H1 (cell line): ENCODE measurements around the gene SLC28A2. TPM values are rescaled to one million over a fixed set of nuclear protein-coding genes. Genes with fewer than 3 reads are reported as not detected.

ENCODE experiments used
- CTCF ChIA-PET: fragments of 300-600 bp; sonication (Branson Sonifier 250); formaldehyde crosslinking; loops from one replicate; lab custom pipeline; 2021; ENCODE audit not compliant: partially characterized antibody; lab: Charles Lee
- POLR2A ChIA-PET: fragments of 300-600 bp; sonication (Branson Sonifier 250); formaldehyde crosslinking; loops from one replicate; lab custom pipeline; 2021; ENCODE audit warnings: inconsistent platforms; ENCODE audit not compliant: partially characterized antibody; lab: Charles Lee
- DNase-seq, 2 experiments: peaks; one replicate each; pipeline versions ENCODE4 v3.0.0 to v3.0.0-alpha.2; 2010 to 2022; ENCODE audit warnings: low spot score in 2 of 2, low read depth in 1 of 2, mixed read lengths in 1 of 2
- FAIRE-seq: peaks from 2 replicates; lab custom pipeline; 2011; peaks lifted over from hg19 to GRCh38; lab: Jason Lieb, UNC
- H2AFZ ChIP-seq: 2 replicates; pipeline ENCODE4 v1.8.1; 2012; ENCODE audit warnings: low read length, inconsistent platforms
- H2AK5ac ChIP-seq: 2 replicates; pipeline ENCODE4 v1.6.1; 2013; ENCODE audit warnings: low read depth, low read length
- H2BK120ac ChIP-seq: replicated peaks from 2 replicates; pipeline ENCODE3; 2013; ENCODE audit warnings: low read depth, low read length, inconsistent platforms
- H2BK12ac ChIP-seq: 2 replicates; pipeline ENCODE4 v1.6.1; 2013; ENCODE audit warnings: low read depth, low read length
- H2BK15ac ChIP-seq: 2 replicates; pipeline ENCODE4 v1.6.1; 2013; ENCODE audit warnings: low read length
- H2BK20ac ChIP-seq: 2 replicates; pipeline ENCODE4 v1.6.1; 2013; ENCODE audit warnings: low read length
- H2BK5ac ChIP-seq: 2 replicates; pipeline ENCODE4 v1.6.1; 2013; ENCODE audit warnings: low read depth, low read length
- H3K14ac ChIP-seq: 2 replicates; pipeline ENCODE4 v1.6.1; 2013; ENCODE audit warnings: inconsistent platforms; ENCODE audit not compliant: insufficient read length
- H3K18ac ChIP-seq: 2 replicates; pipeline ENCODE4 v1.6.1; 2013; ENCODE audit warnings: low read length; ENCODE audit errors: extremely low read depth
- H3K23ac ChIP-seq: 2 replicates; pipeline ENCODE4 v1.6.1; 2013; ENCODE audit warnings: inconsistent platforms; ENCODE audit not compliant: insufficient read length
- H3K23me2 ChIP-seq: 2 replicates; pipeline ENCODE4 v1.6.1; 2013; ENCODE audit warnings: low read depth, low read length
- H3K27ac ChIP-seq: 2 replicates; pipeline ENCODE4 v1.6.1; 2011; ENCODE audit warnings: low read depth, low read length, inconsistent platforms
- H3K27me3 ChIP-seq, 4 experiments: replicated peaks in 1 of 4; 1 replicate in 1 of 4; 2 replicates in 3 of 4; pipeline versions ENCODE4 v1.6.1 to v1.8.1; 2011 to 2013; ENCODE audit warnings: low read length in 3 of 4, mild to moderate bottlenecking in 3 of 4, inconsistent platforms in 2 of 4, mixed read lengths in 2 of 4, moderate library complexity in 1 of 4; ENCODE audit not compliant: control insufficient read depth in 3 of 4, insufficient read depth in 3 of 4; ENCODE audit errors: extremely low read depth in 1 of 4
- H3K36me3 ChIP-seq, 4 experiments: 2 replicates each; pipeline versions ENCODE4 v1.6.1 to v1.8.1; 2011 to 2013; ENCODE audit warnings: mild to moderate bottlenecking in 4 of 4, low read length in 3 of 4, moderate library complexity in 2 of 4, control low read depth in 1 of 4, inconsistent platforms in 1 of 4; ENCODE audit not compliant: insufficient read depth in 4 of 4, control insufficient read depth in 2 of 4
- H3K4ac ChIP-seq: replicated peaks from 2 replicates; pipeline ENCODE3; 2013; ENCODE audit warnings: low read length, low read depth, mixed read lengths, inconsistent platforms; ENCODE audit not compliant: insufficient read length
- H3K4me1 ChIP-seq, 4 experiments: replicated peaks in 1 of 4; 1 replicate in 1 of 4; 2 replicates in 3 of 4; pipeline versions ENCODE4 v1.6.1 to v1.8.1; 2011 to 2013; ENCODE audit warnings: low read length in 3 of 4, inconsistent platforms in 2 of 4, mixed read lengths in 1 of 4; ENCODE audit not compliant: insufficient read depth in 4 of 4, control insufficient read depth in 3 of 4
- H3K4me2 ChIP-seq, 2 experiments: 2 replicates each; pipeline versions ENCODE4 v1.6.1 to v1.8.1; 2011 to 2013; ENCODE audit warnings: low read depth in 2 of 2, low read length in 2 of 2, control low read depth in 1 of 2, inconsistent platforms in 1 of 2, mild to moderate bottlenecking in 1 of 2; ENCODE audit not compliant: insufficient read depth in 1 of 2
- H3K4me3 ChIP-seq, 4 experiments: fragments of 200-600, 300-600 bp in 1 of 4; sonication (generic), shearing (Covaris generic), sonication (Bioruptor Twin) in 1 of 4; 2 replicates each; pipeline versions ENCODE4 v1.5.1 to v1.8.1; 2011 to 2016; ENCODE audit warnings: low read length in 4 of 4, low read depth in 3 of 4, control low read depth in 2 of 4, inconsistent platforms in 2 of 4, mild to moderate bottlenecking in 2 of 4, mixed read lengths in 1 of 4, moderate library complexity in 1 of 4; ENCODE audit not compliant: insufficient read depth in 2 of 4; ENCODE audit errors: extremely low read depth in 1 of 4
- H3K56ac ChIP-seq: replicated peaks from 2 replicates; pipeline ENCODE3; 2013; ENCODE audit warnings: low read depth, mild to moderate bottlenecking, mixed read lengths, low read length, inconsistent platforms; ENCODE audit not compliant: insufficient read length
- H3K79me1 ChIP-seq: 2 replicates; pipeline ENCODE4 v1.6.1; 2013; ENCODE audit warnings: low read depth, low read length, control low read depth
- H3K79me2 ChIP-seq, 2 experiments: 2 replicates each; pipeline versions ENCODE4 v1.6.1 to v1.8.1; 2012 to 2013; ENCODE audit warnings: low read length in 2 of 2, mild to moderate bottlenecking in 2 of 2, inconsistent platforms in 1 of 2; ENCODE audit not compliant: insufficient read depth in 2 of 2, control insufficient read depth in 1 of 2
- H3K9ac ChIP-seq, 4 experiments: replicated peaks in 1 of 4; 1 replicate in 1 of 4; 2 replicates in 3 of 4; pipeline versions ENCODE4 v1.6.1 to v1.8.1; 2011 to 2013; ENCODE audit warnings: low read depth in 3 of 4, low read length in 3 of 4, control low read depth in 2 of 4, mild to moderate bottlenecking in 2 of 4, moderate library complexity in 2 of 4, inconsistent platforms in 1 of 4; ENCODE audit errors: extremely low read depth in 1 of 4
- H3K9me3 ChIP-seq, 2 experiments: 2 replicates each; pipeline versions ENCODE4 v1.6.1 to v1.8.1; 2012 to 2013; ENCODE audit warnings: mild to moderate bottlenecking in 2 of 2, moderate library complexity in 2 of 2, control low read depth in 1 of 2, inconsistent platforms in 1 of 2, low read depth in 1 of 2, low read length in 1 of 2, mixed read lengths in 1 of 2; ENCODE audit not compliant: insufficient read depth in 2 of 2
- H4K20me1 ChIP-seq, 2 experiments: replicated peaks in 1 of 2; 2 replicates each; pipeline versions ENCODE3 to v1.8.1; 2011 to 2013; ENCODE audit warnings: inconsistent platforms in 2 of 2, low read length in 2 of 2, mild to moderate bottlenecking in 1 of 2; ENCODE audit not compliant: insufficient read depth in 2 of 2, control insufficient read depth in 1 of 2
- H4K5ac ChIP-seq: 2 replicates; pipeline ENCODE4 v1.6.1; 2013; ENCODE audit warnings: low read length, low read depth, mixed read lengths, inconsistent platforms; ENCODE audit not compliant: insufficient read length
- H4K8ac ChIP-seq: 2 replicates; pipeline ENCODE4 v1.8.0; 2013; ENCODE audit warnings: mild to moderate bottlenecking, moderate library complexity, low read length, inconsistent platforms; ENCODE audit not compliant: insufficient read depth; ENCODE audit errors: extremely low read depth
- H4K91ac ChIP-seq: replicated peaks from 2 replicates; pipeline ENCODE3; 2013; ENCODE audit warnings: low read length, mixed read lengths, inconsistent platforms; ENCODE audit not compliant: insufficient read length
- ATF2 ChIP-seq: IDR thresholded peaks from 2 replicates; pipeline ENCODE4 v1.6.1; 2012; ENCODE audit warnings: low read length, inconsistent platforms
- ATF3 ChIP-seq: IDR thresholded peaks from 2 replicates; pipeline ENCODE4 v1.6.1; 2011; ENCODE audit warnings: low read depth, mild to moderate bottlenecking, low read length; ENCODE audit not compliant: insufficient read depth
- BRCA1 ChIP-seq: IDR thresholded peaks from 2 replicates; pipeline ENCODE4 v1.6.1; 2012; ENCODE audit warnings: low read depth, low read length, improper control_type of control experiment
- JUN ChIP-seq: IDR thresholded peaks from 2 replicates; pipeline ENCODE4 v1.6.1; 2011; ENCODE audit warnings: low read depth, mild to moderate bottlenecking, improper control_type of control experiment, low read length
- MAX ChIP-seq: IDR thresholded peaks from 2 replicates; pipeline ENCODE4 v1.6.1; 2012; ENCODE audit warnings: inconsistent platforms
- NANOG ChIP-seq: IDR thresholded peaks from 2 replicates; pipeline ENCODE4 v1.6.1; 2011; ENCODE audit warnings: low read length, low read depth, mild to moderate bottlenecking, inconsistent platforms; ENCODE audit not compliant: insufficient read depth, poor library complexity, severe bottlenecking
- POLR2AphosphoS5 ChIP-seq: IDR thresholded peaks from 2 replicates; pipeline ENCODE4 v1.6.1; 2011; ENCODE audit warnings: low read depth, low read length
- RBBP5 ChIP-seq: IDR thresholded peaks from 2 replicates; pipeline ENCODE4 v1.7.1; 2012; ENCODE audit warnings: low read depth, mild to moderate bottlenecking, inconsistent platforms, low read length, moderate library complexity, borderline replicate concordance
- SAP30 ChIP-seq: fragments of 300-600 bp; sonication (generic); IDR thresholded peaks from 2 replicates; pipeline ENCODE4 v1.7.1; 2012; ENCODE audit warnings: low read length, moderate library complexity, mild to moderate bottlenecking, inconsistent platforms; ENCODE audit not compliant: insufficient read depth, insufficient replicate concordance
- SP1 ChIP-seq: IDR thresholded peaks from 2 replicates; pipeline ENCODE4 v1.6.1; 2011; ENCODE audit warnings: low read depth, low read length
- YY1 ChIP-seq: IDR thresholded peaks from 2 replicates; pipeline ENCODE4 v1.6.1; 2011; ENCODE audit warnings: low read depth, mild to moderate bottlenecking, low read length
- WGBS, 2 experiments: shearing (Covaris generic) in 1 of 2; methylation state at CpG; one replicate each; pipeline versions ENCODE4 v1.1.6 to v1.1.7; 2013 to 2015; ENCODE audit warnings: low lambda C conversion rate in 2 of 2, mixed read lengths in 2 of 2, inconsistent platforms in 1 of 2, low coverage in 1 of 2, missing lambda C conversion rate in 1 of 2; ENCODE audit not compliant: insufficient replicate concordance in 2 of 2, insufficient coverage in 1 of 2, insufficient read length in 1 of 2; ENCODE audit errors: extremely low coverage in 1 of 2, missing lambda C conversion rate in 1 of 2; 5-methylcytosine and 5-hydroxymethylcytosine counted together
- polyA plus RNA-seq, 7 experiments: library from polyadenylated mRNA; depleted of rRNA in 3 of 7; stranded (reverse) in 5 of 7; unstranded in 2 of 7; fragments of >200 nt in 5 of 7; fragments of 200-250 nt in 2 of 7; gene quantifications; 1 replicate in 5 of 7; 2 replicates in 1 of 7; 4 replicates in 1 of 7; pipeline versions ENCODE4 v1.2.1 to v1.2.3, GENCODE V29; 2011 to 2013; ENCODE audit warnings: missing spikeins in 2 of 7, mixed read lengths in 2 of 7
- total RNA-seq: library from RNA; stranded (reverse); fragmentation: NEBNext Ultra II Directional; extraction: Animal tissue kit (Norgen Biotek cat#: 25700); gene quantifications from 2 replicates; pipeline ENCODE4 v1.2.1, GENCODE V29; 2021

Gene SLC28A2
- total and polyA plus RNA-seq, 2 of the 8 experiments (the other 6 are each of a cell fraction or from before 2014, with no cell fraction given), result 0.11 TPM; not detected in 1

- H3K27ac ChIP-seq, result no peak overlapping the region
- H3K9ac ChIP-seq, result no peak overlapping the region
- H3K36me3 ChIP-seq, result no peaks in the 10 kb centered on the region
- no peak overlapping the region for H3K4me3 ChIP-seq
- H2BK20ac ChIP-seq, result no peak overlapping the region
- no peak overlapping the region for H3K18ac ChIP-seq
- no peak overlapping the region for H4K8ac ChIP-seq
- ChIA-PET POLR2A (no interaction called here), CTCF (interaction anchor here (0.6 to 3.9 kb wide), 6 partner anchors 12 to 1038 kb away, joined by 3 to 20 read pairs (median 12); no protein-coding TSS in a partner anchor)
- no peak overlapping the region for H3K4me2 ChIP-seq
- no peak overlapping the region for H2AFZ ChIP-seq
- no peaks in the 10 kb centered on the region for H3K4me1 ChIP-seq
- no peak overlapping the region for H2BK120ac ChIP-seq
- no peak overlapping the region for H4K5ac ChIP-seq
- no peak overlapping the region for H3K4ac ChIP-seq
- no peaks in the 10 kb centered on the region for H3K27me3 ChIP-seq
- H2AK5ac ChIP-seq, result no peak overlapping the region
- no peak overlapping the region for H3K56ac ChIP-seq
- DNase-seq, result no peak
- no peaks in the 10 kb centered on the region for H3K9me3 ChIP-seq
- FAIRE-seq, result no peak
- no peak overlapping the region for H2BK15ac ChIP-seq
- WGBS, 2 experiments, result 87% methylated on average over 3 of the region's 3 CpGs; no CpG with 5 or more reads in 1 of the 2 experiments
- no peaks in the 10 kb centered on the region for H3K79me1 ChIP-seq
- no peak overlapping the region for H2BK12ac ChIP-seq
- no peaks in the 10 kb centered on the region for H3K23me2 ChIP-seq
- no peak overlapping the region for H3K14ac ChIP-seq
- no peak overlapping the region for H2BK5ac ChIP-seq
- H3K23ac ChIP-seq, result no peak overlapping the region
- H3K79me2 ChIP-seq, result no peaks in the 10 kb centered on the region
- no peaks in the 10 kb centered on the region for H4K20me1 ChIP-seq
- no peak overlapping the region for H4K91ac ChIP-seq
- TF ChIP-seq BRCA1, result no peak
- no peak for TF ChIP-seq MAX
- TF ChIP-seq RBBP5, result no peak
- TF ChIP-seq YY1, result no peak
- no peak for TF ChIP-seq POLR2AphosphoS5
- TF ChIP-seq ATF3, result no peak
- TF ChIP-seq SP1, result no peak
- TF ChIP-seq JUN, result no peak
- no peak for TF ChIP-seq ATF2
- no peak for TF ChIP-seq SAP30
- no peak for TF ChIP-seq NANOG
Measured at GRCh38 chr15:45265506-45265905, 13.5 kb downstream of the SLC28A2 start.
